A673 (cell line): ENCODE data around the gene SEZ6L. TPM values are rescaled to one million over a fixed set of nuclear protein-coding genes. Genes with fewer than 3 reads are reported as not detected.

Source experiments
- BruUV-seq: library from RNA; stranded (reverse); fragments of 400-500 nt; replicated peaks from 2 replicates; lab custom pipeline; 2021; lab: Mats Ljungman, UMichigan
- CTCF ChIA-PET: fragments of 300-600 bp; sonication (Branson Sonifier 250); formaldehyde crosslinking; loops from one replicate; lab custom pipeline; 2022; ENCODE audit warnings: antibody characterized with exemption; lab: Charles Lee
- POLR2A ChIA-PET: fragments of 300-600 bp; sonication (Branson Sonifier 250); formaldehyde crosslinking; loops from one replicate; lab custom pipeline; 2022; ENCODE audit warnings: antibody characterized with exemption; ENCODE audit not compliant: low non-redundant PET; lab: Charles Lee
- DNase-seq: peaks from one replicate; pipeline ENCODE4 v3.0.0-alpha.2; 2015; ENCODE audit warnings: low spot score
- H3K27ac ChIP-seq: fragments of 200-600 bp; sonication (generic); 2 replicates; pipeline ENCODE4 v1.5.1; 2016; ENCODE audit warnings: mixed run types, low read depth, mild to moderate bottlenecking, mixed read lengths, antibody characterized with exemption, low read length; ENCODE audit not compliant: poor library complexity, severe bottlenecking
- H3K27me3 ChIP-seq: fragments of 200-600 bp; sonication (generic); replicated peaks from 2 replicates; pipeline ENCODE4 v1.6.1; 2017; ENCODE audit warnings: mixed run types, low read depth, mild to moderate bottlenecking, mixed read lengths, antibody characterized with exemption, low read length; ENCODE audit not compliant: insufficient read depth, poor library complexity
- H3K36me3 ChIP-seq: fragments of 200-600 bp; sonication (generic); 2 replicates; pipeline ENCODE4 v1.6.1; 2016; ENCODE audit warnings: mixed run types, mild to moderate bottlenecking, mixed read lengths, antibody characterized with exemption, low read length; ENCODE audit not compliant: insufficient read depth, poor library complexity, severe bottlenecking
- H3K4me1 ChIP-seq: fragments of 200-600 bp; sonication (generic); 2 replicates; pipeline ENCODE4 v1.6.1; 2017; ENCODE audit warnings: mixed run types, mild to moderate bottlenecking, mixed read lengths, antibody characterized with exemption, low read length; ENCODE audit not compliant: insufficient read depth, poor library complexity, severe bottlenecking
- H3K4me3 ChIP-seq: fragments of 200-600 bp; sonication (generic); 2 replicates; pipeline ENCODE4 v1.5.1; 2016; ENCODE audit warnings: low read depth, mixed run types, mild to moderate bottlenecking, mixed read lengths, low read length; ENCODE audit not compliant: poor library complexity, severe bottlenecking
- H3K9me3 ChIP-seq: fragments of 200-600 bp; sonication (generic); 2 replicates; pipeline ENCODE4 v1.6.1; 2016; ENCODE audit warnings: mixed run types, low read depth, mild to moderate bottlenecking, mixed read lengths, antibody characterized with exemption, low read length; ENCODE audit not compliant: poor library complexity, severe bottlenecking
- CTCF ChIP-seq: fragments of 300-800, 200-600 bp; sonication (generic); conservative IDR thresholded peaks from 2 replicates; pipeline ENCODE4 v1.5.1; 2017; ENCODE audit warnings: low read depth, mild to moderate bottlenecking, antibody characterized with exemption, low read length, moderate library complexity, mixed read lengths
- EZH2 ChIP-seq: fragments of 200-600 bp; sonication (generic); IDR thresholded peaks from 2 replicates; pipeline ENCODE4 v1.6.1; 2017; ENCODE audit warnings: borderline replicate concordance, low read depth, mild to moderate bottlenecking, mixed read lengths, antibody characterized with exemption, low read length; ENCODE audit not compliant: poor library complexity, severe bottlenecking
- intact Hi-C: fragments of 100-400 bp; cut with micrococcal nuclease; formaldehyde crosslinking; loops from one replicate; pipeline ENCODE4 v1.10.0; 2022; ENCODE audit not compliant: unreplicated experiment
- total RNA-seq: library from RNA; stranded (reverse); gene quantifications from 2 replicates; pipeline ENCODE4 v1.2.3, GENCODE V29; 2021

The SEZ6L gene
- total RNA-seq, 1 experiment from 2014 or later: 6.3 TPM

DNA sequence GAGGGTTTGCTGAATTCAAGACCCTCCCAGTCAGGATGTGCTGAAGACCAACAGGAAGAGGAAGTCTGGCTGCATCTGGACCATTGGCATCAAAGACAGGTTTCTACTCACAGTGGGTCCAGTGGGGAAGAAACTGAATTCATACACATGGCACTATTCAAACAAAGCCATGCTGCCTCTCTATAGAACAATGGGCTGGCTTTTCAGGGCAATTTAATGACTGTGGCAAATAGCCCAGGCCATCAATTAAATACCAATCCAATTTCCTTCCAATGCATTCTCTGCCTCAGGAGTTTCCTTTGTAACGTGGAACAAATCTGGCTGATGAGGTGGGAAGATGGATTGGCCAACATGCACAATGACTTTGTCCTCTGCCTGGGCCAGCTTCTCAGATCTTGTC, 98.6 kb downstream of the SEZ6L start:
- POLR2A ChIA-PET: no interaction called here

GRCh38 chr22:26269572-26269971, 100.3 kb downstream of the SEZ6L start:
- CTCF ChIA-PET: no interaction called here

More for the DNA sequence above, 98.6 kb downstream of the SEZ6L start:
- DNase-seq: no peak
- BruUV-seq: no TSS peak
- CTCF ChIA-PET: no interaction called here
- Histone ChIP-seq H3K4me3 (no peak overlapping the region), H3K27ac (no peak overlapping the region), H3K9me3 (no peaks in the 10 kb centered on the region), H3K4me1 (no peaks in the 10 kb centered on the region), H3K27me3 (peaks cover 20% of the 10 kb centered on the region), H3K36me3 (no peaks in the 10 kb centered on the region)
- intact Hi-C loops: no loop called here
- TF ChIP-seq EZH2: no peak
- no peak for TF ChIP-seq CTCF

GRCh38 chr22:26271427-26271826, 102.2 kb downstream of the SEZ6L start:
- Histone ChIP-seq H3K36me3 (no peaks in the 10 kb centered on the region), H3K27ac (no peak overlapping the region), H3K27me3 (peaks cover 12% of the 10 kb centered on the region), H3K9me3 (no peaks in the 10 kb centered on the region), H3K4me1 (no peaks in the 10 kb centered on the region), H3K4me3 (no peak overlapping the region)
- intact Hi-C loops: no loop called here
- TF ChIP-seq EZH2: no peak
- TF ChIP-seq CTCF: no peak
- no peak for DNase-seq
- no TSS peak for BruUV-seq
- ChIA-PET CTCF (no interaction called here), POLR2A (no interaction called here)

More at GRCh38 chr22:26269572-26269971, 100.3 kb downstream of the SEZ6L start:
- Histone ChIP-seq H3K36me3 (no peaks in the 10 kb centered on the region), H3K4me1 (no peaks in the 10 kb centered on the region), H3K27me3 (peaks cover 15% of the 10 kb centered on the region), H3K27ac (no peak overlapping the region), H3K9me3 (no peaks in the 10 kb centered on the region), H3K4me3 (no peak overlapping the region)
- BruUV-seq: no TSS peak
- POLR2A ChIA-PET: no interaction called here
- no peak for TF ChIP-seq EZH2
- TF ChIP-seq CTCF: no peak
- intact Hi-C loops: no loop called here
- no peak for DNase-seq
